Measurements from ENCODE around the gene GNA12. TPM values are rescaled to one million over a fixed set of nuclear protein-coding genes. Genes with fewer than 3 reads are reported as not detected.

Gene GNA12
- total RNA-seq, 1 donor from 2014 or later = 12.1 TPM

- no peaks in the 10 kb centered on the region for H3K27me3 ChIP-seq (ENCODE audit: control insufficient read depth, insufficient read depth, low read length)
- no peaks in the 10 kb centered on the region for H3K36me3 ChIP-seq (ENCODE audit: control insufficient read depth, insufficient read depth, low read length)
- DNase-seq (ENCODE audit: low read depth) (no peak), FAIRE-seq (no peak)
- no peak for TF ChIP-seq CTCF (IDR thresholded peaks at IDR 0.05; ENCODE audit: insufficient read depth, low read length, severe bottlenecking)
- no peak overlapping the region for H3K4me3 ChIP-seq (ENCODE audit: low read depth, low read length)
Observed at GRCh38 chr7:2851497-2851896, 7.4 kb upstream of the GNA12 start.

DNA sequence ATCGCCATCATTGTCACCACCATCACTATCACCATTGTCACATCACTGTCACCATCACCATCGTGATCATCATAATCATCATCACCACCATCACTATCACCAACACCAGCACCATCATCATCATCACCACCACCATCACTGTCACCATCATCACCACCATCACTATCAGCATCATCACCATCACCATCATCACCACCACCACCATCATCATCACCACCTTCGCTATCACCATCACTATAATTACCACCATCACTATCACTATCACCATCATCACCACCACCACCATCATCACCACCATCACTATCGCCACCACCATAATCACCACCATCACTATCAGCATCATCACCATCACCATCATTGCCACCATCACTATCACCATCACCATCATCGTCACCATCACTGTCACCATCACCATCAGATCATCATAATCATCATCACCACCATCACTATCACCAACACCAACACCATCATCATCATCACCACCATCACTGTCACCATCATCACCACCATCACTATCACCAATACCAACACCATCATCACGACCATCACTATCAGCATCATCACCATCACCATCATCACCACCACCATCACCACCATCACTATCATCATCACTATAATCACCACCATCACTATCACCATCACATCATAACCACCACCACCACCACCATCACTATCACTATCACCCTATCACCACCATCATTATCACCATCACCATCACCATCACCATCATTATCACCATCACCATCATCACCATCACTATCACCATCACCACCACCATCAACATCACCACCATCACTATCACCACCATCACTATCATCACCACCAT lies 6.0 kb upstream of the GNA12 start:
- FAIRE-seq = no peak

GRCh38 chr7:2845034-2845592 lies 1.0 kb upstream of the GNA12 start:
- DNase-seq (ENCODE audit: low read depth) = no peak
- Histone ChIP-seq H3K27me3 (ENCODE audit: control insufficient read depth, insufficient read depth, low read length) (no peaks in the 10 kb centered on the region), H3K36me3 (ENCODE audit: control insufficient read depth, insufficient read depth, low read length) (no peaks in the 10 kb centered on the region), H3K4me3 (ENCODE audit: low read depth, low read length) (no peak overlapping the region)
- no peak for TF ChIP-seq CTCF (IDR thresholded peaks at IDR 0.05; ENCODE audit: insufficient read depth, low read length, severe bottlenecking)
- no peak for FAIRE-seq

More for the DNA sequence above, 6.0 kb upstream of the GNA12 start:
- no peak overlapping the region for H3K4me3 ChIP-seq (ENCODE audit: low read depth, low read length)
- no peak for TF ChIP-seq CTCF (IDR thresholded peaks at IDR 0.05; ENCODE audit: insufficient read depth, low read length, severe bottlenecking)
- no peak for DNase-seq (ENCODE audit: low read depth)
- no peaks in the 10 kb centered on the region for H3K36me3 ChIP-seq (ENCODE audit: control insufficient read depth, insufficient read depth, low read length)
- H3K27me3 ChIP-seq (ENCODE audit: control insufficient read depth, insufficient read depth, low read length) = no peaks in the 10 kb centered on the region

- FAIRE-seq (no peak), DNase-seq (ENCODE audit: low read depth) (no peak)
- no peak for TF ChIP-seq CTCF (IDR thresholded peaks at IDR 0.05; ENCODE audit: insufficient read depth, low read length, severe bottlenecking)
- Histone ChIP-seq H3K27me3 (ENCODE audit: control insufficient read depth, insufficient read depth, low read length) (no peaks in the 10 kb centered on the region), H3K4me3 (ENCODE audit: low read depth, low read length) (peak overlapping the region; percentile 75), H3K36me3 (ENCODE audit: control insufficient read depth, insufficient read depth, low read length) (peaks cover 2% of the 10 kb centered on the region)
Observed at GRCh38 chr7:2843711-2844152, 376 bp downstream of the GNA12 start.

- DNase-seq (ENCODE audit: low read depth) = no peak
- no peak for TF ChIP-seq CTCF (IDR thresholded peaks at IDR 0.05; ENCODE audit: insufficient read depth, low read length, severe bottlenecking)
- Histone ChIP-seq H3K4me3 (ENCODE audit: low read depth, low read length) (peak overlapping the region; percentile 75), H3K36me3 (ENCODE audit: control insufficient read depth, insufficient read depth, low read length) (peaks cover 2% of the 10 kb centered on the region), H3K27me3 (ENCODE audit: control insufficient read depth, insufficient read depth, low read length) (no peaks in the 10 kb centered on the region)
- FAIRE-seq = no peak
Observed at GRCh38 chr7:2843191-2843685, 870 bp downstream of the GNA12 start.
